HepG2 (cell line): Measurements from ENCODE around the gene SEL1L2. TPM values are rescaled to one million over a fixed set of nuclear protein-coding genes. Genes with fewer than 3 reads are reported as not detected.

Source experiments
- FOXA1 ChIP-seq, 2 experiments: fragments of 450-650 bp in 1 of 2; sonication (generic) in 1 of 2; formaldehyde crosslinking in 1 of 2; IDR thresholded peaks; 2 replicates each; pipeline versions ENCODE4 v1.4.0 to v1.6.1; 2016 to 2020; ENCODE audit warnings: missing genetic modification reagents in 1 of 2
- HNF1B ChIP-seq: sonication (generic); formaldehyde crosslinking; IDR thresholded peaks from 2 replicates; pipeline ENCODE4 v1.5.1; 2020; ENCODE audit warnings: mild to moderate bottlenecking, moderate library complexity, missing genetic modification reagents
- MAX ChIP-seq: IDR thresholded peaks from 2 replicates; pipeline ENCODE4 v1.6.1; 2012; ENCODE audit warnings: inconsistent platforms
- MXD4 ChIP-seq: IDR thresholded peaks from 2 replicates; pipeline ENCODE4 v1.6.1; 2016; ENCODE audit warnings: mild to moderate bottlenecking, missing biosample characterization, missing genetic modification reagents
- NCOA2 ChIP-seq: sonication (generic); formaldehyde crosslinking; IDR thresholded peaks from 2 replicates; pipeline ENCODE4 v1.8.0; 2022; ENCODE audit warnings: inconsistent platforms
- NRL ChIP-seq: sonication (generic); formaldehyde crosslinking; IDR thresholded peaks from 2 replicates; pipeline ENCODE4 v1.5.0; 2020; ENCODE audit warnings: missing genetic modification reagents, mild to moderate bottlenecking, moderate library complexity, borderline replicate concordance
- SOX5 ChIP-seq: IDR thresholded peaks from 2 replicates; pipeline ENCODE4 v1.6.1; 2016; ENCODE audit warnings: borderline replicate concordance
- ZIK1 ChIP-seq: sonication (generic); formaldehyde crosslinking; IDR thresholded peaks from 2 replicates; pipeline ENCODE4 v1.5.0; 2020; ENCODE audit warnings: mild to moderate bottlenecking, low read depth, missing genetic modification reagents, borderline replicate concordance
- ZNF142 ChIP-seq: sonication (generic); formaldehyde crosslinking; IDR thresholded peaks from 2 replicates; pipeline ENCODE4 v1.4.0; 2020; ENCODE audit warnings: missing genetic modification reagents
- ZNF562 ChIP-seq: sonication (generic); formaldehyde crosslinking; IDR thresholded peaks from 2 replicates; pipeline ENCODE4 v1.8.0; 2022; ENCODE audit warnings: missing genetic modification reagents, borderline replicate concordance
- polyA plus RNA-seq, 8 experiments: library from polyadenylated mRNA; depleted of rRNA in 3 of 8; stranded (reverse) in 7 of 8; unstranded in 1 of 8; fragments of >200 nt; fragmentation: Illumina TruSeq in 4 of 8; extraction: Trizol in 4 of 8; gene quantifications; 2 replicates each; pipeline versions ENCODE4 v1.2.1 to v1.2.3, GENCODE V29; 2011 to 2016; ENCODE audit warnings: low read depth in 4 of 8, missing spikeins in 1 of 8, mixed read lengths in 1 of 8; ENCODE audit not compliant: insufficient read depth in 1 of 8
- total RNA-seq, 5 experiments: library from RNA; depleted of rRNA; stranded (reverse); fragments of >200 nt; fragmentation: Illumina TruSeq; extraction: Trizol; gene quantifications; 2 replicates each; pipeline ENCODE4 v1.2.3, GENCODE V29; 2016; ENCODE audit warnings: low read depth in 1 of 5

Gene SEL1L2
- total and polyA plus RNA-seq, 2 of the 13 experiments (the other 11 are each of a cell fraction or from before 2014, with no cell fraction given), result not detected

GRCh38 chr20:13844296-13844695 is 146.1 kb downstream of the SEL1L2 start (continued):
- TF ChIP-seq ZNF142 (CRISPR knock-in tag) (no peak), MXD4 (CRISPR knock-in tag) (no peak), ZNF562 (CRISPR knock-in tag) (no peak), NRL (CRISPR knock-in tag) (no peak), SOX5 (CRISPR knock-in tag) (no peak), HNF1B (CRISPR knock-in tag) (no peak), FOXA1 (IDR thresholded peaks at IDR 0.05) (no peak), FOXA1 (CRISPR knock-in tag; IDR thresholded peaks at IDR 0.05) (no peak), MAX (no peak), ZIK1 (CRISPR knock-in tag) (no peak), NCOA2 (CRISPR knock-in tag) (no peak)
